Lung microvascular endothelial cell (primary cell): ENCODE data around the gene TUBD1. TPM values are rescaled to one million over a fixed set of nuclear protein-coding genes. Genes with fewer than 3 reads are reported as not detected.

Experiments used
- DNase-seq, 2 donors: peaks; one replicate each; pipeline versions ENCODE4 v3.0.0 to v3.0.0-alpha.2; 2010; ENCODE audit warnings: low read depth in 2 of 2
- total RNA-seq: library from RNA; depleted of rRNA; stranded (reverse); fragments of >200 nt; gene quantifications from 2 replicates; pipeline ENCODE4 v1.2.1, GENCODE V29; 2014

The TUBD1 gene
- total RNA-seq, 1 donor from 2014 or later, result 8.3 TPM

DNA sequence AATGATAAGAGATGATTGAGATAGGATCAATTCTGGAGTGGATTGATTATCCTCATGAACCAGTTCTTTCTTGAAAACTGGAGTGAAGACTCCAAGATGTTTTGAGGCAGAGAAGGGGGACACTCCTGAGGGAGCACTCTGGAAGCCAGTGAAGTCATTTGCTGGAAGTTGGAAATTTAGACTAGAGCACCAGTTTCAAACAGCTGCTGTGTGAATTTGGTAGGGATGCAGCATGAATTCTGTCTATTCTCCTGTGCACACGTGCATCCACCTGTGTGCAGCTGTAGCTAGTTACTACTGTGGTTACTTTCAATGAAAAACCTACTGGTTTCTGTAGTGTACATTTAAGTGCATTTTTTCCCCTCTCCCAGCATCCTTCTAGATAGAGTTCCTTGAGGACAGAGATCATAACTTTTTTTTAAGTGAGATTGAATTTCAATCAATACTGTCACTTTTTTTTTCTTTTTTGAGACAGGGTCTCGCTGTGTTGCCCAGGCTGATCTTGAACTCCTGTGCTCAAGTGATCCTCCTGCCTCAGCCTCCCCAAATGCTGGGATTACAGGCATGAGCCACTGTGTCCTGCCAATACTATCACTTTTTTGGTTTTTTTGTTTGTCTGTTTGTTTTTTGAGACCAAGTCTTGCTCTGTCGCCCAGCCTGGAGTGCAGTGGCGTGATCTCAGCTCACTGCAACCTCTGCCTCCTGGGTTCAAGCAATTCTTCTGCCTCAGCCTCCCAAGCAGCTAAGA, 65.9 kb downstream of the TUBD1 start:
- DNase-seq, result no peak

DNA sequence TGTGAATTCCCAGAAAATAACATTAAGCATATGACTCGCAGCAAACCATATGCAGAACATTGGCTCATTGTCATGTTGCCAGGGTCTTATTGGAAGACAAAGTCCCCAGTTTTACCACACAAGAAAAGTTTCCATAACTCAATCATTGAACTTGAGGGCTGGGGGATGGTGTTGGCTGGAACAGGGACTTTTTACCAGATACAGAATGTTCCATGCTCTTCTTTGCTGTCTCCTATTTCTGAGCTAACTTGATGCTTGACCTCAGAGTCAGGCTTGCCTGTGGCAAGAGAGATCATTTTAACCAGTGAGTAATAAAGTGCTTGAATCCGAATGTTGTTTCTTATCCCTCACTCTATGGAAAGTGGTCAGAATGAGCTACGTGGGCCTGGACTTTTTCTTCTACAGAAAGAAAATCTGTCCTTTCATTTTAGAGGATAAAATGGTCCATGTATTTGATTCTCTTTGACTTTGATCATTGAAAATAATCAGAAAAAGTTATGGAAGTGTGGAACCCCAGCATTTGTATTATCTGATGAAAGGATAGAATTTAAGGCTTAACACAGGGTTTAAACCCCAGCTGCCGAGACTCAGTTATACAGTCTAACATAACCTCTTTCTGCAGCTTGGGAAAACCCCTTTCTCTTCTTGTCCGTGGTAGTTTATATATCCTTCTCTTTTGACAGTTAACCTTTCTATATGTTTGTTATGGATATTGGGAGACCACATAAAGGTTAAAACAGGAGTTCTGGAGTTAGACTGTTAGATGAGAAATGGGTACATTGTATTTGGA, 67.0 kb downstream of the TUBD1 start:
- peak; percentile 27 to 37 for DNase-seq

DNA sequence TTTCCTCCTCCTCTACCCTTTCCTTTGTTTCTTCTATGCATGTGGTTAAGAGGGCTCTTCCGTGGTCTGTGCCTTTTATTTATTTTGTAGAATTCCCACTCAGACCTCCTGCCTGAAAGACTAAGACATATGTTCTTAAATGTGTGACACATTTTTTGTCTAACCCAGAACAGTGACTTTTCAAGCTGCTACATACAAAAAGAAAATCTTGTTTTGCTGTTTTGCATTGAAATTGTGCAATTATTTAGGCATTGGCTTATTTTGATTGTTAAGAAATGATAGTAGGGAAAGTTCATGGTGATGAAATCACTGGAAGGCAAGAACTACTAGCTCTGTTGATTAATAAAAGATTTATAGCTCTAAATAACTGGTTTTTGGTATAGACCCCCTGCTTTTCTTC, 76.8 kb downstream of the TUBD1 start:
- no peak for DNase-seq

DNA sequence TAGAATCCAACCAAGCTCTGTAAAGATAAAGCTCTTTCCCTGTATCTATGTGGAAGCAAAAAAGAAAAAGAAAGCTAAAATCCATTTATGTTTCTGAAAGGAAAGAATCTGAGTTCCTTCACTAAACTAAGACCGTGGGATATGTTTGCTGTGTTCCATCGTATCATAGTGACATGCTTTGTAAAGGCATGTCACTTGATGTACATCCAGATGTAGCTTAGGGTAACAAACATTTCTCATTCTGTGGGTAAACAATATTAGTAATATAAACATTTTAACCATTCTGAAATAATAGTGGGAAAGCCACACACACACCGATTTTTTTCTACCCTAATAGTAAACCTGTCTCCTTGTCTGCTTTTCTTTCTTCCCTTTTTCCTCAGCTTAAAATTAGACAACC, 78.1 kb downstream of the TUBD1 start:
- no peak for DNase-seq

DNA sequence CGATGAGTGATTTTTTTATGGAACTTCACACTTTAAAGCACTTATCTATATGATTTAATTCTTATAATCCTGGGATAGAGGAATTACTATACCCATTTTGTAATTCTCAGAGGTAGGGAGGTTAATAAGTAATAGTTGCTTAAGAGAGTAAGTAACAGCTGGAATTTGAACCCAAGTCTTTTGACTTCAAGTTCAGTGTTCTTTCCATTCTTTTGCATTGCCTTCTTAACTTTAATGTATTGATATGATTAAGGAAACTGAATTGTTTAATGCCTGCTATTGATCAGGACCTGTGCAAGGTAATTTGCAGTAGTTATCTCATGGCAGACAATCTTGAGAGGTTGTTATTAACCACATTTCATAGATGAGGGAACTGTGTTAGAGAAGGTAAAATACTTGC, 78.5 kb downstream of the TUBD1 start:
- no peak for DNase-seq

DNA sequence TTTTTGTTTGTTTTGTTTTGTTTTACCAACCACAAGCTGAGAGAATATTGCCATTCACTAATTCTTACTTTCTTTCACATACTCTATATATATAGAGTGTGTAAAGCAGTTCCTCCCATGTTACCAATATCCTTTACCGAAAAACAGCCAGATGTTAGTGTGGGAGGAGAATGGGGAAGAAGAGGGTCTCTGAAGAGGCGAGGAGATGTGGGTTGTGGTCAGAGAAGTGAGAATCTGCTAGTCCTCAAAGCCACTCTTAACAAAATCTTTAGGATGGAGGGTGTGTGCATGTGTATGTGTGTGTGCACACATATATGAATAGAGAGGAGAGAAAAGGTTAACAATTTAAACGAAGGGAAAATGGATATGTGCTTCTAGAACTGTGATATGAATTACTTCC, 80.6 kb downstream of the TUBD1 start:
- DNase-seq, result no peak

DNA sequence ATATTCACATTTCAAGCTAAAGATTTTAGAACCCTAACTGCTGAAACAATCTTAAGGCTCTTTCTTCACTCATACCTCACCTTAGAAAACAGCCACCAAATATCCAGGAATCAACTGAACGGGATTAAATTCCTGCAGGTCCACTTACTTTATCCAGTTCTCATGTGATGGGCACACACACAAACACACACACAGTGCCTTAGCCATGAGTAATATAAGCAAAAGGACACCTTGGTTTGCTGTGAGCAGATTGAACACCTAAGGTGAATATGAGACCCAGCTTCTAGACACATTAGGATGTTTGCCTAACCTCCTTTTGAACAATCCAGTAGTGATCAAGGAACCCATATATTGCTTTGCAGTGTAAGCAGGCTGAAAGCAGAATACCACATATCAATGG, 81.5 kb downstream of the TUBD1 start:
- no peak for DNase-seq

DNA sequence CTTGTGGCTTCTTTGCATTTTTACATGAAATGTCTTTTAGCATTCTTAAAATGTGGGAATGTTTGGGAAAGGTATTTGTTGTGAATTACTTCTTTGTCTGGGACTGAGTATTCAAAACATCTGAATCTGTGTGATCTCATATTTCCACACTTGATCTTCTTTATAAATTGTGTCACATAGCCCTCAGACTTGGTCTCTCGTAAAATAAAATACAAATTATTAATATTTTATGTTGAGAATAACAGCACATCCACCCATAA, 81.9 kb downstream of the TUBD1 start:
- no peak for DNase-seq

Other genes with a start within 250 kb of the TUBD1 start
- 26.2 and 41.1 TPM in 2 replicates for gene PTRH2, start 185.5 kb downstream of the TUBD1 start, total RNA-seq
- 99.8 and 126 TPM in 2 replicates for gene VMP1, start 185.3 kb downstream of the TUBD1 start, total RNA-seq
- gene RPS6KB1, start 178 bp upstream of the TUBD1 start, total RNA-seq, result 17.7 and 24.2 TPM in 2 replicates
- 7.6 and 9.7 TPM in 2 replicates for gene RNFT1, start 71.8 kb upstream of the TUBD1 start, total RNA-seq
- gene HEATR6, start 186.0 kb upstream of the TUBD1 start, total RNA-seq, result 4.4 and 5.2 TPM in 2 replicates